HG02852 (cell line): ENCODE data around the gene NBEA.

ENCODE experiments used
- ATAC-seq: cut with Tn5 transposase; IDR thresholded peaks from one replicate; pipeline ENCODE4 v1.9.1; 2021; ENCODE audit warnings: mild to moderate bottlenecking, moderate library complexity; ENCODE audit not compliant: unreplicated experiment

The NBEA gene

DNA sequence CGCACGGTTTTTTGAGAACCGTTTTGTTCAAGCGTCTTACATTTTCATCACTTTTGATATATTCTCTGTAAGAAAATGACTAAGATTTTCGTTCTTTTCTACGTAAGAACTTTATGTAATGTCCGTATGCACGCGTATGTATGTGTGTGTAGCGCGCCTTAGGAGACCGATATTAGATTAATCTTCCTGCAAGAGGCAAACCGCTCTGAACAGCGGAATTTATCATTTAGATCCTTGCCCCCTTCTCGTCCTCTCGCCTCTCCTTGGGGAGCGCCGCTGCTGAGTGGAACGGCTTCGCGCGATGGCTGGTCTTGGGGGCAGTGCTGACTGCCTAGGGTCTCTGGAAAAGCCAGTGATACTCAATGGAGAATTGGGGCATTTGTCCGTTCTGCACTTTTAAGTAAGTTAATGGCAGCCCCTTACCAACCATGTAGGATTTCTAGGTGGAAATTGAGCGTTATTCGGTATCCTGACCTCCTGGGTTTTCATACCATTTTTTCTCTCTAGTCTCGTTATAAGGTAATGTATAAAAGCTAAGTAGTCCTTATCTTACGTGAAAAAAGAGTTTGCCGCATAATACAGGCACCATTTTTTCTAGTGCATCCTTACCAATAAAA is 529.7 kb downstream of the NBEA start:
- ATAC-seq: no peak

- no peak for ATAC-seq
These were observed 530.3 kb downstream of the NBEA start for GRCh38 chr13:35472323-35472881.

DNA sequence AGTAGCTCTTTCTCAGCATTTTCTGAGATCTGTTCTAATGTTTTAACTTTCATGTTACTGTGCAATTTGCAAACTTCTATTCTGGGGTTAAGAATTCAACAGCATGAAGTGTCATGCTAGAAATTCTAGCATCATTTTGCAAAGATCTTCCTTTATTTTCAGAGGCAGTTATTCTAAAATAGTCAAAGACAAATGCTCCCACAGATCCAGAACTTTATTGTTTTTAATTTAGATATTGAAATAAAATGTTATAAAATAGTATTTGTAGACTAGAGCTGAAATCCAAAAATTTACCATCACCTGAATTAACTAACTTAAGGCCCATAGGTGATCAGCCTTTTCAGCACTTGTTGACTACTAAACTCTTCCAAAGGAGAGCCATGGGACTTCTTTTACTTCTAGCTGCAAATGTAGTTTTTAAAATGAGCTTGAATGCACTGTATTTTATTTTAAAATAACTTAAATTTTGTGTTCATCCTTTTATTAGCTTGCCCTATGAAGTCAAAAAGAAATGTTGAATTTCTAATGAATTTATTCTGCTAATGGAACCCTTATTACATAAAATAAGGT is 531.2 kb downstream of the NBEA start:
- no peak for ATAC-seq

GRCh38 chr13:35473802-35474201 is 531.7 kb downstream of the NBEA start:
- no peak for ATAC-seq

- ATAC-seq: no peak
These were observed 532.6 kb downstream of the NBEA start for GRCh38 chr13:35474496-35475211.

DNA sequence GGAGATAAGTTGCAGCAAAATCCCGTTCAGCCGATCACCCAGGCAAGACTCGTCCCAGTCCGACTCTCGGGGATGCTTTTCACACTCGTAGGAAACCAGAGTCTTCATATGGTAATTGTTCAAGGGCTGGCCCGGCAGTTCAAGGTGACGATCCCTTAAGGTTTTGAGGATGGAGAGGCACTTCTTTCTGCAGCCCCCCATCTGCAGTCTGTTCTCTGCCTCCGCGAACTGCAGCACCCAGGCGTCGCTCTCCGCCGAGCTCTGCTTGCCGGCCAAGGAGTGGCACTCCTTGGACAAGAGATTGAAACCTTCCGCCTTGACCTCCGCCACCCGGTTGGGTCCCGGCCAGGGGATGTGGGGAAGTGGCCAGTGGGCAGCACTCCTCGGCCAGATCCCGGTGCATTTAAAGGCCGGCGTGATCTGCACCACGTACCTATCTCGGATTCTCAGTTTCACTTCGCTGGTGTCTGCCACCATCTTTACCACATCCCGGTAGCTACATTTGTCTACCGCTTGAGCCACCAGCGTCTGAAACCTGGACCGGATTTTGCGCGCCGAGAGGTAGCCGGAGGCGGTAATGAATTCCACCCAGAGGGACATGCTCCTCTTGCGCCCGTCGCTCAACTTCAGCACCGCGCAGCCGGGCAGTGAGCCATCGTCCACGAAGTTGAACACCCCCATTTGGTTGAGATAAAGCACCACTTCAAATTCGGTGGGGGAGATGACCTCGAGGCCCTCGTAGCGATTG is 533.3 kb downstream of the NBEA start:
- ATAC-seq: no peak

DNA sequence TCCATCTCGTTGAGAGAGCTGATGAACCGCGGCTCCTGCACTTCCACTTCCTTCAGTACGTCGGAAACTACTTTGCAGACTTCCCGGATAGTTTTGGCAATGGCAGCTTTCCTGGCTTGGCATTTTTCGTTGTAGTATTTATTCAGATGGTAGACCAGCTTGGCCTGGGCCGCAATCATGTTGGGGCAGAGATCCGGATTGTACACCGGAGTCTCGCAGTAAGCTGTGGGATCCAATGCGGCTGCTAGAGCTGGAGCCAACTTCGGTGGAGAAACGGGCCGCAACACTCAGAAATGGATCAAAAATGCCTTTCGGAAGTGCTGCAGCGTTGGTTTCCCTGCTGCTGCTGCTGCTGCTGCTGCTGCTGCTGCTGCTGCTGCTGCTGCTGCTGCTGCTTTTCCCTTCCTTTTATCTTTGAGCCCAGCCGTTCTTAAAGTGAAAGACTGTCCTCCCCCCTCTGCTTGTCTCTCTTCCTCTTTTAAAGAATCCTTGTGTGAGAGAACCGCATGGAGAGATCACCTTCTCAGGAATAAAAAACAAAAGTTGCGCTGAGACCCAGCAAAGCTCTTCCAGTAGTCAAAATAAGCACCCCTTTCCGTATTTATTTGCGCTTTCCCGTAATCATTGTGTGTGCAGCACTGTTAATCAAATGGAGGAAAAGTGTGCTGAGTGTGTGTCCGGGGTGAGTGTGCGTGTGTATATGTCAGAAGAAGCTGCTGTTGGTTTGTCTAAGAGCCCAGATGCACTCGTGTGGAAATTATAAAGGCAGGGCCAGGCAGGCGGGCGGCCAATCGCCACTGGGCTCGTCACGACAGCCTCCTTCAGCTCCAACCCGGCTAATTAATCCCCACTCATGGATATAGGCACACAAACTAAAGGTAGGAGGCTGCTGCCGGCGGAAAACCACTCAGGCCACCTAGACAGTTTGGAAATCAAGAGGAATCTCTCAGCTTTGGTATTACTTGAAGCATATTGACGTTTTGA is 534.2 kb downstream of the NBEA start, which contains the start of gene MAB21L1:
MAB21L1 (minus strand) TSS at position 730 of the 984 bp plus-strand sequence; CDS start at position 179, 551 bp downstream.
- ATAC-seq: peak; percentile 56

DNA sequence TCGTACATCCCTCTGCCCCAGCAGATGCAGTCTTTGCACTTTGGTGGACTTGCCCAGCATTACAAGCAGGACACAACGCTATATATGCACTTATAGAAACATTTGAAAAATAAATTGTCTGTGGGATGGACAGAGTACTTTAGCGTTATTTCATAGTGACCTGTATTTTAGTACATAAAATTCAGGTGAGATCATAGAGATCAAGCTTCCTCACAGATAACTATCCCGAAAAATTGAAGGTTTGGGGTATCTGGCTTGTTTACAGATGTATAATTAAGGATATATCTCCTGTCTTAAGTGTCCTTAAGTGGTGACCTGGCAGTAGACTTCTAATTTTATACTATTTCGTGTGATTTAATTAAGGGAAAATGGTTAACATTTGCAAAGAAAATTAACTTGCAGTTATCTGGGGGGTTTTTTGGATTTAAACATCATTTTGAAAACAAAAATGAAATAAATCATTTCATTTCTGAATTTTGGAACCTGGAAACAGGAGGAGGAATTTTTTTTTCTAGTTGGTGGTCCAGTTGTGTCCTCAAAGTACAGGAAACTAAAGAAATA is 535.4 kb downstream of the NBEA start:
- no peak for ATAC-seq

DNA sequence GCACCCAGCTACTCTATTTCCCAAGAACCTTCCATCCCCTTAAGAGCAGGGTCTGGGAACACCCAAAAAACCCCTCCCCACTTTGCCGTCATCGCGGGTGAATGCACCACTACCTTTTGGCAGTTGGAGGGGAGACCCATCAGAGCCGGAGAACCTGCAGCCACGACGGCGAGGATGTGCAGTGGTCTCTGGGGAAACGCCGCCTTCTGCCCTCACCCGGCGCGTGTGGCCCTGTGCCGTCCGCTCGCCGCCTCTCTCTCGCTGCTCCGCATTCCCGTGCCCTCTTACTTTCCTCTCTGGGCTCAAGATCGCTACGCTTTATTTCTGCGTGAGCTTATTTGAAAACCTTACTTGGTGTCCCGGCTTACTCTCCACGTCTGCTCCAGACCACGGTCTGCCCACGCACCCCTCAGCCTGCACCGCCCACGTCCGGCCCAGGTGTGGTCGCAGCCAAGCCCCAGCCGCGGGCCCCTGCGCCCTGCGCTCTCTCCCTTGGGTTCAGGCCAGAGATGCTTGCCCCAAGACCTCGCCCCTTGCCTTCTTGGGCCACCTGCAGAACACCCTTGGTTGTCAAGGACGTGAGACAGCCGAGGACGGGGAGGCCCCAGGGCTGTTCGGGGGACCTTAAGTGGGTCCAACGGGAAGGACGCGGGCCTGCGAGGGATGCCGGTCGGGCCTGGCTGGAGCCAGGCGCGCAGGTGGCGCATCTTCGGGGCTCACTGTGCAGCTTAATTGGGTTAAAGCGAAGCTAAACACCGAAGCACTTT is 536.4 kb downstream of the NBEA start:
- no peak for ATAC-seq

DNA sequence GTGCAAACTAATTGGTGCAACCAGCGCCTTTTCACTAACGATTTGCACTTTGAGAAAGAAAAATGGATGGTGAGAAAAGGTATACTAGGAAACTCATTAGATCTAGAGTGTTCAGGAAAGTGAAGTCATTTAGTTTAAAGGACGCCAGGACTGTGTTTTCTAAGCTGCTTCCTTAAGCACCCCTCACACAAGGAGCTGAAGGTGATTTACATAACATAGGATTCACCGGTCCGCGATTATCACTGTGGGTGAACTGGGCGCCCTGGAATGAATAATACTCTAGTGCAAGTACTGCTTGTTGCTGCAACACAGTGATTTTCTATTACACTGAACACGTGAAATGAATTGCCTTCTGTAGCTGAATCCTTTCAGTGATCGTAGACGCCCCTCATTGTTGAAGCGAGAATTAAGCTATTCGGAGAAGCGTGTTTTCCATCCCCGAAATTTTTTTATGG is 537.0 kb downstream of the NBEA start:
- ATAC-seq: no peak

GRCh38 chr13:35479706-35480105 is 537.6 kb downstream of the NBEA start:
- ATAC-seq: no peak

GRCh38 chr13:35480346-35480745 is 538.3 kb downstream of the NBEA start:
- no peak for ATAC-seq

GRCh38 chr13:35481777-35482176 is 539.7 kb downstream of the NBEA start:
- no peak for ATAC-seq

DNA sequence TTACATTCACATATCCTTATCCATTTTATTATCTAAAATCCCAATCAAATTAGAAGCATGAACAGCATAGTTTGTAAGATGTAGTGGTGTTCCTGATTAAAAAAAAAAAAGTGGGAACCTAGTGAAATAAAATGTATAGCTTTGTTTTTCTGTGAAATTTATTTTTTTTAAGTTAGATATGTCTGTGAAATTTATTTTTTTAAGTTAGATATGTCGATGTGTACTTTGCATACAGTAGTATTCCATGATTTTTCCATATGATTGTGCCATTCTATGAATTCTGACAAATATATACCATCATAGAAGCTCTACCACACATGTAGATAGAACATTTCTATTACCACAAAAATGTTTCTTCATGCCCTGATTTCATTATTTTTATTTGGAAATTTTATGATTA is 540.5 kb downstream of the NBEA start:
- ATAC-seq: no peak

DNA sequence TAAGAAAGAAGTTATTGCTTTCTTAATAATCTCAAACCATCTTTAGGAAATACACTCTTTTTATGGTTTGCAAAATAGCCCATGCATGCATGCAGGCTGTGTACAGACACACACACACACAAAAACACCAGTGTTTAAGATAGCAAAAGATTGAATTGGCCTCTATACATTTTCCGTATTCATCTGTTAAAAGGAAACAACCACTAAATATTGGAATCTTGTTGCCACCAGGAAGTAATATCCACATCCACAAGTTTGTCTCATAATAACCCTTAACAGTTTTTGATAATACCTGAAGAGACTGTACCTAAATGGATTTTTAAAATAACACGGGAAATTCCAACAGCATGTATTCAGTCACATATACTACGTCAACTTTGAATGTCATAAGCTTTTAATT is 541.7 kb downstream of the NBEA start:
- no peak for ATAC-seq

GRCh38 chr13:35484384-35484783 is 542.3 kb downstream of the NBEA start:
- no peak for ATAC-seq

DNA sequence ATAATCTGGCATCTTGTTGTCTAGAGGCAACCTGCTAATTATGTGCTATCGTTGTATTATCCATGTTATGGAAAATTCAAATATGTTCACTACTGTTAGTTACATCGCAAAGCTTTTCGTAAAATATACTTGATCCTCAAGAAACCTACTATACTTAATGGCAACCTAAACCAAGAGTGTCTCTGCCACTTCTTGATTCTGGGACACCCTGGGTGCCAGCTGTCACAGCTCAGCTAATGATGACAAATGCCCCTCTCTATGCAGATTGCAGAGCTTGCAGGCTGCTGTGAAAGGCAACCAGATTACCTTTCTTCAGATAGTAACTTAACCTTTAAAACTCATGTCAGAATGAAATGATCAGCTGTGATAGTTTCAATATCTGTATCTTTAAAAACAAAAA is 543.4 kb downstream of the NBEA start:
- no peak for ATAC-seq

DNA sequence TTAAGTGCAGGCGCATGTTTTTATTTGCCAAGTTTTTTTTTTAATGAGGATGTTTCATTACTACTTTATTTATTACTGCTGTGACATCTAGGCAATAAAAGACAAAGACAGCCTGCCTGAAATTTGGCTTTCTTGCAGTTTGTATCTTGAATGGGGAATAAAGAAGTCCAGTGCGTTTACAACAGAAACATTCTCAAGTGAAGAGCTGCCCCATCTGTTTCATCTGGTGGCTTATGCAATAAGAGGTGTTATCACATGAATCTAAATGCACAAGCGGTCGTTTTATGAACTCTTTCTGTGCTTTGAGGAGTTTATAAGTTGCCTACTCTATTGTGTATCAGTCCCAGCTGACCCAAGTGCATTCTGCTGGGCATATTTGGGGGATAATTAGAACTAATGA is 547.0 kb downstream of the NBEA start:
- no peak for ATAC-seq

- no peak for ATAC-seq
These were observed 553.9 kb downstream of the NBEA start for GRCh38 chr13:35496006-35496405.
